ENCODE measurements around the gene PDZRN3. TPM values are rescaled to one million over a fixed set of nuclear protein-coding genes. Genes with fewer than 3 reads are reported as not detected.

PDZRN3 gene
- total RNA-seq, 1 donor: 76.8 TPM

GRCh38 chr3:73448761-73449301 lies 175.9 kb downstream of the PDZRN3 start:
- no peak for TF ChIP-seq CTCF (IDR thresholded peaks at IDR 0.05; ENCODE audit: insufficient read depth, low read length)
- DNase-seq (ENCODE audit: low read depth): no peak
- no peak overlapping the region for H3K4me3 ChIP-seq (ENCODE audit: low read depth, low read length)

DNA sequence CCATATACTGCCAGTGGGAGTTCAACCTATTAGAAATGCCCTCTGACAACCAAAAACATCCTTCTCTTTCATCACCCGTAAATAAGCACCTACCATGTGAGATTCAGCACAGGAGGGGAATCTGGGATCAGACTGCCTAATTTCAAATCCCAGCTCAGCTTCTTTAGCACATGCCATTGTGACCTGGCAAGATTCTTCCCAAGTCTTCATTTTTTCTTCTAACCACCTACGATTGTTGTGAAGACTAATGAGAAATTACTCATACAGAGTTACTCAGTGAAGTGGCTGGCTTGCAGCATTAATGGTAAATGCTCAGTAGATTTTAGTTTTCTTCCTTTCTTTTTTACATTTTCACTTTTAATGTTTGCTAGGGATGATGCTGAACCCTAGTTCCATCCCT lies 176.7 kb downstream of the PDZRN3 start:
- H3K4me3 ChIP-seq (ENCODE audit: low read depth, low read length): no peak overlapping the region
- TF ChIP-seq CTCF (IDR thresholded peaks at IDR 0.05; ENCODE audit: insufficient read depth, low read length): no peak
- peak; percentile 36 for DNase-seq (ENCODE audit: low read depth)

- no peak overlapping the region for H3K4me3 ChIP-seq (ENCODE audit: low read depth, low read length)
- DNase-seq (ENCODE audit: low read depth): no peak
- no peak for TF ChIP-seq CTCF (IDR thresholded peaks at IDR 0.05; ENCODE audit: insufficient read depth, low read length)
Measured at GRCh38 chr3:73447111-73447510, 177.6 kb downstream of the PDZRN3 start.

- no peak for DNase-seq (ENCODE audit: low read depth)
- no peak for TF ChIP-seq CTCF (IDR thresholded peaks at IDR 0.05; ENCODE audit: insufficient read depth, low read length)
- H3K4me3 ChIP-seq (ENCODE audit: low read depth, low read length): no peak overlapping the region
Measured at GRCh38 chr3:73446467-73447110, 178.2 kb downstream of the PDZRN3 start.

DNA sequence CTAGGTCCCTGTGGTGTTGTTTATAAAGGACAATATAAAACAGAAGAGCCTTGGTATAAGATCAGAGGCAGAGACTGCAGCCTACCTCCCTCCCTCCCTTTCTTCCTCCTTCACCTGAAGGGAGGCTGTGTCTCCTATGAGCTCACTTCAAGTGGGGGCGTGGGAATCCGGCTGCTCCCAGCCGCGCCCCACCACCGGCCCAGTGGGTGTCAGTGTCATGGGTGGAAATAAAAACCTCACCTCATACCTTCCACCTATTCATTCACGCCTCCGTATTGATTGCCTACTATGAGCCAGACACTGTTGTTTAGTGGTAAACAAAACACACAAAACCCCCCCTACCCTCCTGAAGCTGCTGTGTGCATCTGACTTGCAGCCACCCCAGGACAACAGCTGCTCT lies 181.9 kb downstream of the PDZRN3 start:
- no peak overlapping the region for H3K4me3 ChIP-seq (ENCODE audit: low read depth, low read length)
- TF ChIP-seq CTCF (IDR thresholded peaks at IDR 0.05; ENCODE audit: insufficient read depth, low read length): no peak
- DNase-seq (ENCODE audit: low read depth): no peak

DNA sequence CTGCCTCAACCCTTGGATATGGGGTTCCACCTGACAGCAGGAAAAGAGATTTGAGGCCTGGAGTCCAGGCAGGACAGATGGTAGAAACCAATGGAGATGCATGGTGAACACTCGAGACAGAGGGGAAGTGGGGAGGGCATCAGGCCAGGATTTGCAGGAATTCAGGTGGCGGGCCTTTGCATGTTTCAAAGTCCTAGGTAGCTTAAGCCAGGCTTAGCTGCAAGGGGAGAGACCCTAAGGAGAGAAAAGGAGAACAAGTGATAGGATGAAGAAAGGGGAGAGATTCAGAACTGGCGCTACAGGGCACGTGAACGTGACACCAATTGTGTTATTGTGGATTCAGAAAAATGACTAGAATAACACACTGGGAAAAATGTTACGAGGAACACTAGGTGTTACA lies 182.6 kb downstream of the PDZRN3 start:
- no peak overlapping the region for H3K4me3 ChIP-seq (ENCODE audit: low read depth, low read length)
- DNase-seq (ENCODE audit: low read depth): no peak
- no peak for TF ChIP-seq CTCF (IDR thresholded peaks at IDR 0.05; ENCODE audit: insufficient read depth, low read length)

DNA sequence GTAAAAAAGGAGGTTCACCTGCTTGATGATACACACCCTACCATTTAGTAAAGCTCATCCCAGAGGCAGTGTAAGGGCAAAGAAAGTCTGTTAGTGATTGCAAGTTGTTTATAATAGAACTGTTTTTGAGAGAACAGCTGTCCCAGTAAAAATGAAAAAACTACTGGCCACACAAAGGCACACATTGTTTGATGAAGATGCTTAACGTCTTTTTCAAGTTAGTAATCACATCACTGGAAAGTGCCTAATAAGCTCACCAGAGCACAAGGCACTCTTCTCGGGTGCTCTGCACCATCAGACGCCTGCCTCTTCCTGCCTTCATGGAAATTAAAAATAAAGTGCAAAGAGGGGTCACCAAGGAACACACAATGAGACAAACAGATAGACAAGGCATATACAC lies 186.9 kb downstream of the PDZRN3 start:
- H3K4me3 ChIP-seq (ENCODE audit: low read depth, low read length): no peak overlapping the region
- TF ChIP-seq CTCF (IDR thresholded peaks at IDR 0.05; ENCODE audit: insufficient read depth, low read length): no peak
- no peak for DNase-seq (ENCODE audit: low read depth)
